Testis (tissue), 3 donors: ENCODE measurements around the gene APH1B. TPM values are rescaled to one million over a fixed set of nuclear protein-coding genes. Genes with fewer than 3 reads are reported as not detected.

ENCODE experiments used
- DNase-seq: peaks from one replicate; pipeline ENCODE4 v3.0.0-alpha.2; 2019
- H3K27ac ChIP-seq, 2 donors: fragments of 200-600 bp; sonication (generic); one replicate each; pipeline ENCODE4 v1.5.1; 2019
- H3K27me3 ChIP-seq: fragments of 200-600 bp; sonication (generic); one replicate; pipeline ENCODE4 v1.5.1; 2019
- H3K36me3 ChIP-seq: fragments of 200-600 bp; sonication (generic); one replicate; pipeline ENCODE4 v1.5.1; 2017; ENCODE audit warnings: low read depth; ENCODE audit errors: missing control alignments
- H3K4me1 ChIP-seq: fragments of 200-600 bp; sonication (generic); one replicate; pipeline ENCODE4 v1.5.1; 2019
- H3K4me3 ChIP-seq, 2 donors: fragments of 200-600 bp; sonication (generic); one replicate each; pipeline ENCODE4 v1.5.1; 2017 to 2019
- H3K9me3 ChIP-seq: fragments of 200-600 bp; sonication (generic); one replicate; pipeline ENCODE4 v1.5.1; 2017
- CTCF ChIP-seq, 3 experiments: fragments of 450-650 bp in 2 of 3; fragments of 200-600 bp in 1 of 3; sonication (generic) in 1 of 3; IDR thresholded peaks; one replicate each; pipeline ENCODE4 v1.5.1; 2016 to 2019; ENCODE audit warnings: antibody characterized with exemption in 3 of 3, mild to moderate bottlenecking in 2 of 3, moderate library complexity in 1 of 3
- POLR2A ChIP-seq: fragments of 450-650 bp; IDR thresholded peaks from one replicate; pipeline ENCODE4 v1.6.1; 2017; ENCODE audit warnings: antibody characterized with exemption, mild to moderate bottlenecking, moderate library complexity
- WGBS, 2 donors: methylation state at CpG; one replicate each; pipeline ENCODE4 v1.1.5; 2018; 5-methylcytosine and 5-hydroxymethylcytosine counted together
- intact Hi-C: fragments of 100-400 bp; cut with DNase I; formaldehyde crosslinking; loops from one replicate; pipeline ENCODE4 v1.15.1; 2023; ENCODE audit warnings: low total_unique reads
- polyA plus RNA-seq: library from polyadenylated mRNA; stranded (reverse); fragments of 350-450 nt; fragmentation: Illumina TruSeq; extraction: RNeasy Lipid Tissue Mini Kit (QIAGEN cat#74804); gene quantifications from one replicate; pipeline ENCODE4 v1.2.3, GENCODE V29; 2014; ENCODE audit warnings: low read depth, low replicate concordance; ENCODE audit not compliant: insufficient read depth
- total RNA-seq, 2 donors: library from RNA; depleted of rRNA; stranded (reverse); fragments of >200 nt; gene quantifications; one replicate each; pipeline ENCODE4 v1.2.3, GENCODE V29; 2016

Gene APH1B
- total and polyA plus RNA-seq, 3 donors from 2014 or later: 53.6 to 471 (median 69.7) TPM

GRCh38 chr15:63238171-63238570, 39.2 kb upstream of the APH1B start:
- Histone ChIP-seq H3K9me3 (no peaks in the 10 kb centered on the region), H3K4me1 (peaks cover 25% of the 10 kb centered on the region), H3K36me3 (no peaks in the 10 kb centered on the region), H3K27ac (no peak overlapping the region), H3K4me3 (no peak overlapping the region), H3K27me3 (no peaks in the 10 kb centered on the region)
- no peak for TF ChIP-seq POLR2A
- no peak for TF ChIP-seq CTCF (IDR thresholded peaks at IDR 0.05)
- intact Hi-C loops: no loop called here
- no peak for DNase-seq

- Histone ChIP-seq H3K27ac (no peak overlapping the region), H3K4me1 (peaks cover 19% of the 10 kb centered on the region), H3K4me3 (no peak overlapping the region), H3K9me3 (no peaks in the 10 kb centered on the region), H3K27me3 (no peaks in the 10 kb centered on the region), H3K36me3 (no peaks in the 10 kb centered on the region)
- WGBS, 2 donors: 36 to 41% methylated on average over 1 of the region's 1 CpG
- TF ChIP-seq CTCF (IDR thresholded peaks at IDR 0.05): no peak
- TF ChIP-seq POLR2A: no peak
- intact Hi-C loops: no loop called here
- DNase-seq: no peak
Measured at GRCh38 chr15:63238796-63239195, 38.6 kb upstream of the APH1B start.

GRCh38 chr15:63240109-63240508, 37.3 kb upstream of the APH1B start:
- H3K27ac ChIP-seq: no peak overlapping the region
- no peaks in the 10 kb centered on the region for H3K9me3 ChIP-seq
- WGBS, 2 donors: 88 to 93% methylated on average over 3 of the region's 3 CpGs
- DNase-seq: no peak
- TF ChIP-seq POLR2A: no peak
- TF ChIP-seq CTCF (IDR thresholded peaks at IDR 0.05): no peak
- H3K4me1 ChIP-seq: peaks cover 6% of the 10 kb centered on the region
- intact Hi-C loops: no loop called here
- H3K4me3 ChIP-seq: no peak overlapping the region
- no peaks in the 10 kb centered on the region for H3K27me3 ChIP-seq
- H3K36me3 ChIP-seq: no peaks in the 10 kb centered on the region

GRCh38 chr15:63241316-63241715, 36.1 kb upstream of the APH1B start:
- H3K9me3 ChIP-seq: no peaks in the 10 kb centered on the region
- no peaks in the 10 kb centered on the region for H3K27me3 ChIP-seq
- TF ChIP-seq CTCF (IDR thresholded peaks at IDR 0.05): no peak
- TF ChIP-seq POLR2A: no peak
- H3K36me3 ChIP-seq: no peaks in the 10 kb centered on the region
- peaks cover 6% of the 10 kb centered on the region for H3K4me1 ChIP-seq
- no peak overlapping the region for H3K27ac ChIP-seq
- 96 to 100% methylated on average over 1 of the region's 1 CpG for WGBS, 2 donors
- DNase-seq: no peak
- no peak overlapping the region for H3K4me3 ChIP-seq
- intact Hi-C loops: no loop called here

- intact Hi-C loops: no loop called here
- no peak for TF ChIP-seq CTCF (IDR thresholded peaks at IDR 0.05)
Measured at GRCh38 chr15:63243101-63243500, 34.3 kb upstream of the APH1B start.

More at GRCh38 chr15:63243101-63243500, 34.3 kb upstream of the APH1B start:
- H3K36me3 ChIP-seq: no peaks in the 10 kb centered on the region
- H3K27me3 ChIP-seq: no peaks in the 10 kb centered on the region
- no peaks in the 10 kb centered on the region for H3K9me3 ChIP-seq
- no peak overlapping the region for H3K27ac ChIP-seq
- DNase-seq: no peak
- no peak overlapping the region for H3K4me3 ChIP-seq
- 75 to 77% methylated on average over 1 of the region's 1 CpG for WGBS, 2 donors
- peaks cover 6% of the 10 kb centered on the region for H3K4me1 ChIP-seq
